ENCODE data around the gene IQGAP3.
A peak's percentile ranks its signal among the peaks of the same experiment; 100 is the strongest.
"Not testable (repeated sequence)": the region's sequence is repeated elsewhere in the genome, so short reads cannot be mapped to it uniquely, and the experiment has no call there.

Gene IQGAP3

GRCh38 chr1:156571919-156572662 is at the start of gene IQGAP3:
Gene IQGAP3 (minus strand): TSS chr1:156572565. CDS start chr1:156572529, 36 bp downstream.
- peak; percentile 81 to 88 for DNase-seq

- DNase-seq = no peak
Observed at GRCh38 chr1:156619582-156619955, 47.2 kb upstream of the IQGAP3 start.

- no peak for DNase-seq
Observed at GRCh38 chr1:156618853-156619581, 46.7 kb upstream of the IQGAP3 start, which contains the start of gene HAPLN2. Gene HAPLN2 (plus strand): TSS chr1:156619415. CDS start chr1:156623491, 4,076 bp downstream.

- no peak for DNase-seq
Observed at GRCh38 chr1:156616463-156616862, 44.1 kb upstream of the IQGAP3 start.

GRCh38 chr1:156615946-156616345 is 43.6 kb upstream of the IQGAP3 start:
- DNase-seq = no peak

- no peak for DNase-seq
Observed at GRCh38 chr1:156612666-156613065, 40.3 kb upstream of the IQGAP3 start.

GRCh38 chr1:156610072-156610471 is 37.7 kb upstream of the IQGAP3 start:
- DNase-seq = not testable (repeated sequence)

- peak; percentile 59 to 66 for DNase-seq
Observed at GRCh38 chr1:156608981-156609380, 36.6 kb upstream of the IQGAP3 start.

- DNase-seq = peak; percentile 76 to 79
Observed at GRCh38 chr1:156608036-156608674, 35.8 kb upstream of the IQGAP3 start.

- DNase-seq = peak in 1 of 2 donors; percentile 43
Observed at GRCh38 chr1:156607344-156607743, 35.0 kb upstream of the IQGAP3 start.

GRCh38 chr1:156602557-156602993 is 30.2 kb upstream of the IQGAP3 start:
- peak in 1 of 2 donors; percentile 36 for DNase-seq

GRCh38 chr1:156601892-156602291 is 29.5 kb upstream of the IQGAP3 start:
- DNase-seq = no peak

GRCh38 chr1:156601122-156601830 is 28.9 kb upstream of the IQGAP3 start, which contains the start of gene GPATCH4:
Gene GPATCH4 (minus strand): TSS chr1:156601479.
- peak; percentile 77 to 84 for DNase-seq

- DNase-seq = no peak
Observed at GRCh38 chr1:156600733-156601121, 28.4 kb upstream of the IQGAP3 start.

- peak in 1 of 2 donors; percentile 42 for DNase-seq
Observed at GRCh38 chr1:156599811-156600210, 27.4 kb upstream of the IQGAP3 start.

GRCh38 chr1:156598731-156599432 is 26.5 kb upstream of the IQGAP3 start:
- no peak for DNase-seq

GRCh38 chr1:156598125-156598524 is 25.8 kb upstream of the IQGAP3 start:
- no peak for DNase-seq

- DNase-seq = no peak
Observed at GRCh38 chr1:156596426-156596825, 24.1 kb upstream of the IQGAP3 start.

- DNase-seq = no peak
Observed at GRCh38 chr1:156595016-156595415, 22.7 kb upstream of the IQGAP3 start.

- DNase-seq = no peak
Observed at GRCh38 chr1:156594190-156594589, 21.8 kb upstream of the IQGAP3 start.

GRCh38 chr1:156593661-156593989 is 21.3 kb upstream of the IQGAP3 start:
- no peak for DNase-seq

Data from CD4-positive, alpha-beta T cell treated with Interleukin-1 beta for 1 hour (primary cell).